WERI-Rb-1 (cell line): ENCODE results near the gene CTPS2.
"Not testable (repeated sequence)": the region's sequence is repeated elsewhere in the genome, so short reads cannot be mapped to it uniquely, and the experiment has no call there.

ENCODE experiments used
- DNase-seq: peaks from one replicate; pipeline ENCODE4 v3.0.0-alpha.2; 2020
- H3K27ac ChIP-seq: fragments of 250-450 bp; sonication (Bioruptor Pico); 2 replicates; pipeline ENCODE4 v1.5.1; 2020; ENCODE audit warnings: mild to moderate bottlenecking, moderate library complexity
- H3K27me3 ChIP-seq: fragments of 250-450 bp; sonication (Bioruptor Pico); 2 replicates; pipeline ENCODE4 v1.5.1; 2021; ENCODE audit warnings: mild to moderate bottlenecking, low read depth, moderate library complexity; ENCODE audit not compliant: insufficient read depth, severe bottlenecking
- H3K36me3 ChIP-seq: fragments of 250-450 bp; sonication (Bioruptor Pico); 2 replicates; pipeline ENCODE4 v1.5.1; 2020; ENCODE audit warnings: mild to moderate bottlenecking, moderate library complexity
- H3K4me3 ChIP-seq: 2 replicates; pipeline ENCODE4 v1.5.1; 2011; ENCODE audit warnings: low read depth, mild to moderate bottlenecking, control low read depth, low read length
- H3K9me3 ChIP-seq: fragments of 250-450 bp; sonication (Bioruptor Pico); 2 replicates; pipeline ENCODE4 v1.5.1; 2021; ENCODE audit warnings: mild to moderate bottlenecking, moderate library complexity; ENCODE audit not compliant: severe bottlenecking
- TF ChIP-seq, protein P1 (sequence below): IDR thresholded peaks from 2 replicates; pipeline ENCODE4 v1.5.1; 2011; ENCODE audit warnings: low read depth, mild to moderate bottlenecking, control low read depth, inconsistent platforms, low read length

CTPS2 gene

DNA sequence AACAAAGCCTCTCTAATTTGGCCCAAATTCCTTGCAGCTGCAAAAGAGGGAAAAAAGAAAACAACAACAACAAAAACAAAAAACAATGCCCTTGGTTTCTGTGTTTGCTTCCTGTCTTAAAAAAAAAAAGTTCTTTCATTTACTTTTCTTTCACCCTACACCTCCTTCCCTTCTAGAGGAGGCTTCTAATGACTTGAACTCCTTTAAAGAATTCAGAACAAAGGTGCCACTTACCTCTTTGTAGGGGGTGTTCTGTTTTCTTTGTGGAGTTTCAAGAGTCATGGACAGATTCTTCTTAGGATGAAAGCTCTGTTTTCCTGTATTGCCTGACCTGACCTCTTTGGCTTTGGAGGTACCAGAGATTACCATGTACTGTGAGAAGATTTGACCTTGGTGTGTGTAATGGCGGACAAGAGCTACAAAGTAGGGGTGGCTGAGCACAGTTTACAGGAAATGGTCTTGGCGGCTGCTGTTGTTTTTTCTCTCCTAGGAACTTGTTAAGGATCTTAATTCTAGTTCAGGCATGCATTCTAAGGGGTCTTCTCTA is 134.9 kb downstream of the CTPS2 start:
- Histone ChIP-seq H3K9me3 (peaks cover 6% of the 10 kb centered on the region), H3K36me3 (no peaks in the 10 kb centered on the region), H3K27ac (no peak overlapping the region), H3K4me3 (no peak overlapping the region), H3K27me3 (peaks cover 2% of the 10 kb centered on the region)
- TF ChIP-seq, protein P1, sequence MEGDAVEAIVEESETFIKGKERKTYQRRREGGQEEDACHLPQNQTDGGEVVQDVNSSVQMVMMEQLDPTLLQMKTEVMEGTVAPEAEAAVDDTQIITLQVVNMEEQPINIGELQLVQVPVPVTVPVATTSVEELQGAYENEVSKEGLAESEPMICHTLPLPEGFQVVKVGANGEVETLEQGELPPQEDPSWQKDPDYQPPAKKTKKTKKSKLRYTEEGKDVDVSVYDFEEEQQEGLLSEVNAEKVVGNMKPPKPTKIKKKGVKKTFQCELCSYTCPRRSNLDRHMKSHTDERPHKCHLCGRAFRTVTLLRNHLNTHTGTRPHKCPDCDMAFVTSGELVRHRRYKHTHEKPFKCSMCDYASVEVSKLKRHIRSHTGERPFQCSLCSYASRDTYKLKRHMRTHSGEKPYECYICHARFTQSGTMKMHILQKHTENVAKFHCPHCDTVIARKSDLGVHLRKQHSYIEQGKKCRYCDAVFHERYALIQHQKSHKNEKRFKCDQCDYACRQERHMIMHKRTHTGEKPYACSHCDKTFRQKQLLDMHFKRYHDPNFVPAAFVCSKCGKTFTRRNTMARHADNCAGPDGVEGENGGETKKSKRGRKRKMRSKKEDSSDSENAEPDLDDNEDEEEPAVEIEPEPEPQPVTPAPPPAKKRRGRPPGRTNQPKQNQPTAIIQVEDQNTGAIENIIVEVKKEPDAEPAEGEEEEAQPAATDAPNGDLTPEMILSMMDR, result no peak
- DNase-seq, result no peak

DNA sequence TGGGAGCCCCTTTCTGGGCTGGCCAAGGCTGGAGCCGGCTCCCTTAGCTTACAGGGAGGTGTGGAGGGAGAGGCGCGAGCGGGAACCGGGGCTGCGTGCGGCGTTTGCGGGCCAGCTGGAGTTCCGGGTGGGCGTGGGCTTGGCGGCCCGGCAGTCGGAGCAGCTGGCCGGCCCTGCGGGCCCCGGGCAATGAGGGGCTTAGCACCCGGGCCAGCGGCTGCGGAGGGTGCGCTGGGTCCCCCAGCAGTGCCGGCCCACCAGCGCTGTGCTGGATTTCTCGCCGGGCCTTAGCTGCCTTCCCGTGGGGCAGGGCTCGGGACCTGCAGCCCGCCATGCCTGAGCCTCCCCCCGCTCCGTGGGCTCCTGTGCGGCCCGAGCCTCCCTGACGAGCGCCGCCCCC is 137.1 kb downstream of the CTPS2 start:
- DNase-seq, H3K4me3 ChIP-seq, H3K27ac ChIP-seq, H3K27me3 ChIP-seq, H3K9me3 ChIP-seq, H3K36me3 ChIP-seq: not testable (repeated sequence)

DNA sequence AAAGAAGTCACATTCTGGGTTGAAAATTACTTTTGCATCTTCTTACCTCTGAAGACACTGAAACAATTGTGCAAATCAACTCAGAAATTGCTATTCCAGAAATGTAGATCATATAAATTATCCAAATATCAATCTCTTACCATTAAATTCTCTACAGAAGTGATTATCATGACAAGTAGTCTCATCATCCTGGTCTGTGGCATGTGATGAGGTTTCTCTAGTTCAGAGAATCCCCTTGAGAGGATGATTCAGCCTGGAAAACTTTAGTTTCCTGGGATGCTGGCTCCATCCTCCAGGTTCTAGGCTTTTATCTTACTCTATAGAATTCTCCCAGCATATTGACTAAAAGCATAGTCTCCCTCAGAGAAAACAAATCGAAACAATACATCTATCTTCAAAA is 138.7 kb downstream of the CTPS2 start:
- H3K9me3 ChIP-seq, result no peaks in the 10 kb centered on the region
- no peak overlapping the region for H3K4me3 ChIP-seq
- H3K27me3 ChIP-seq, result peaks cover 4% of the 10 kb centered on the region
- H3K27ac ChIP-seq, result no peak overlapping the region
- DNase-seq, result no peak
- no peaks in the 10 kb centered on the region for H3K36me3 ChIP-seq
- TF ChIP-seq, protein P1, result no peak

DNA sequence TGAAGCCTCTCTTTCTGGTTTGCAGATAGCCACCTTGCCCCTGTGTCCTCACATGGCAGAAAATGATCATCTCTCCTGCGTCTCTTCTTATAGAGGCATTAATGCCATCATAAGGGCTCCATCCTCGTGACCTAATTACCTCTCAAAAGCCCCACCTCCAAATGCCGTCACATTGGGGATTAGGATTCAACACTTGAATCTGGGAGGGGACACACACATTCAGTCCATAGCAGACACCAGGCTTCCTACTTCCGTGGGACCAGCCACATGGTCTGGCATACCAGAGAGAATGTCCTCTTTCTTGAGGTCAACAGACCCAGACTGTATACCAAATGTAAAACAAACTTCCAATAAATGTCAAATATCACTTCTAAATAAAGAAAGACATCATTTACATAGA is 144.8 kb downstream of the CTPS2 start:
- Histone ChIP-seq H3K9me3 (no peaks in the 10 kb centered on the region), H3K27me3 (peaks cover 2% of the 10 kb centered on the region), H3K27ac (no peak overlapping the region), H3K4me3 (no peak overlapping the region), H3K36me3 (no peaks in the 10 kb centered on the region)
- no peak for DNase-seq
- TF ChIP-seq, protein P1, result no peak

DNA sequence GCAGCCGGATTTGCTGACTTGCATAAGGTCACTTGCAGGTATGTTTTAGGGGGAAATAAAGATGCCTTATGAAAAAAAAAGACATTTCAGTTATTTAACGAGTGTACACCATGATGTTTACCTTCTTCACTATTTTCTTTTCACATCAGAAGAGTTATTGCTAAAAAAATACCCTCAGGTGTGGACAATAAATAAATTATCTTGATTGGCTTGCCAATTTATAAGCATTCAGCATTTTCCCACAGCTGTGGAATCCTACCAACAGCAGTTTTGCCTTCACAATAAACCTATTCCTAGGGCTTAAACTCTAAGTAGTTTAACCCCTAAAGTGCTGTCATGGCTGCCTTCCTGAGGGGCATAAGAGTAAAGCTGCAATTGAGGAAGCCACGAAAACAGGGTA is 145.9 kb downstream of the CTPS2 start:
- H3K9me3 ChIP-seq, result no peaks in the 10 kb centered on the region

DNA sequence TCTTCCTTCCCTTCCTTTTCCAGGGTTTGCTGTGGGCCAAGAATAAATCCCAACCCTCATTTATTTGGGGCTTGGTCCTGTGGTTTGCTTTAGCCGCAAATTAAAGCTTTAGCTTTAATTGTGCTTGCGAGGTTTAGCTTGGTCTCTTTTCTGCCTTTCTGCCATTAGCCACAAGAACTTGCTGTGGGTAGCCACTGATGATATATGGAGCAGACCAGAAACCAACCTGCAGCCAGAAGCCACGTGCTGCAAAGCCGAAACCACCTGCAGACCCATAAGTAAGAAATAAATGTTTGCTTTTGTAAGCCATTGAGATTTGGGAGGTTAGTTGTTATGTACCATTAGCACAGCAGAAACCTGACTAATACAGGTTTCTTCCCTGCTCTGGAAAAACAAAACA is 152.3 kb downstream of the CTPS2 start:
- TF ChIP-seq, protein P1, result no peak
- H3K27me3 ChIP-seq, result peaks cover 7% of the 10 kb centered on the region
- H3K36me3 ChIP-seq, result no peaks in the 10 kb centered on the region
- H3K27ac ChIP-seq, result no peak overlapping the region
- no peaks in the 10 kb centered on the region for H3K9me3 ChIP-seq
- H3K4me3 ChIP-seq, result no peak overlapping the region
- no peak for DNase-seq

More for the DNA sequence above, 145.9 kb downstream of the CTPS2 start:
- TF ChIP-seq, protein P1, result no peak
- Histone ChIP-seq H3K27ac (no peak overlapping the region), H3K27me3 (peaks cover 2% of the 10 kb centered on the region), H3K36me3 (no peaks in the 10 kb centered on the region), H3K4me3 (no peak overlapping the region)
- no peak for DNase-seq
